ENCODE measurements around the gene RPL12. TPM values are rescaled to one million over a fixed set of nuclear protein-coding genes. Genes with fewer than 3 reads are reported as not detected.
A peak's percentile ranks its signal among the peaks of the same experiment; 100 is the strongest.

The RPL12 gene
- total and polyA plus RNA-seq, 2 donors (not counting 1 experiment from before 2014, with no cell fraction given) = 1,334 to 3,459 TPM

GRCh38 chr9:127447416-127448111 is 3.6 kb downstream of the RPL12 start:
- peaks cover 46% of the 10 kb centered on the region for H3K4me1 Mint-ChIP-seq
- ATAC-seq (ENCODE audit: low read depth) (no peak), DNase-seq (no peak)
- Histone ChIP-seq H3K27ac (ENCODE audit: low read length in 2 of 2) (peak overlapping the region in 1 of 2 donors; percentile 38), H3K27me3 (replicated peaks in 1 of 4; ENCODE audit: control extremely low read depth in 1 of 4, control insufficient read depth in 3 of 4, insufficient read depth in 4 of 4, low read length in 3 of 4) (no peaks in the 10 kb centered on the region), H3K4me2 (replicated peaks; ENCODE audit: low read depth, low read length, poor library complexity, severe bottlenecking) (no peak overlapping the region), H3K9me3 (ENCODE audit: control extremely low read depth in 1 of 3, control insufficient read depth in 2 of 3, insufficient read depth in 1 of 3, low read length in 2 of 3) (peaks cover 0 to 6% (median 0%) of the 10 kb centered on the region in 3 donors), H4K20me1 (ENCODE audit: control insufficient read depth, insufficient read depth, low read length, poor library complexity, severe bottlenecking) (peaks cover 48% of the 10 kb centered on the region), H2AFZ (ENCODE audit: insufficient read depth, low read depth, low read length, poor library complexity, severe bottlenecking) (no peak overlapping the region), H3K79me2 (ENCODE audit: control insufficient read depth, insufficient read depth, low read length) (peaks cover 21% of the 10 kb centered on the region), H3K36me3 (replicated peaks in 1 of 2; ENCODE audit: control extremely low read depth in 1 of 2, control insufficient read depth in 1 of 2, extremely low read depth in 1 of 2, insufficient read depth in 2 of 2, low read length in 1 of 2) (peaks cover 1 to 74% of the 10 kb centered on the region in 2 experiments), H3K4me3 (ENCODE audit: control extremely low read depth in 1 of 5, extremely low read depth in 1 of 5, insufficient read depth in 1 of 5, low read depth in 2 of 5, low read length in 4 of 5) (no peak overlapping the region), H3K9ac (ENCODE audit: low read length) (no peak overlapping the region), H3K4me1 (ENCODE audit: control insufficient read depth in 2 of 2, insufficient read depth in 2 of 2, low read length in 2 of 2) (peaks cover 21 to 29% of the 10 kb centered on the region in 2 donors)
- no peak overlapping the region for H3K27ac Mint-ChIP-seq
- TF ChIP-seq EZH2 (IDR thresholded peaks at IDR 0.05; ENCODE audit: borderline replicate concordance, insufficient read depth, low read depth, low read length, poor library complexity, severe bottlenecking) (no peak), CTCF (IDR thresholded peaks at IDR 0.05) (no peak)
- H3K9me3 Mint-ChIP-seq (ENCODE audit: insufficient read depth) = no peaks in the 10 kb centered on the region
- H3K4me3 Mint-ChIP-seq = no peak overlapping the region
- POLR2A ChIA-PET = no interaction called here
- H3K27me3 Mint-ChIP-seq = no peaks in the 10 kb centered on the region
- CTCF ChIA-PET = interaction anchor here (0.7 kb wide), 1 partner anchor 712 kb away, joined by 3 read pairs; no protein-coding TSS in a partner anchor
- intact Hi-C loops (cut with micrococcal nuclease) = no loop called here
- 86% methylated on average over 3 of the region's 7 CpGs for WGBS (ENCODE audit: insufficient coverage)

GRCh38 chr9:127446713-127447415 is 4.3 kb downstream of the RPL12 start:
- Histone ChIP-seq H3K27ac (ENCODE audit: low read length in 2 of 2) (no peak overlapping the region), H3K27me3 (replicated peaks in 1 of 4; ENCODE audit: control extremely low read depth in 1 of 4, control insufficient read depth in 3 of 4, insufficient read depth in 4 of 4, low read length in 3 of 4) (no peaks in the 10 kb centered on the region), H3K4me2 (replicated peaks; ENCODE audit: low read depth, low read length, poor library complexity, severe bottlenecking) (no peak overlapping the region), H4K20me1 (ENCODE audit: control insufficient read depth, insufficient read depth, low read length, poor library complexity, severe bottlenecking) (peaks cover 48% of the 10 kb centered on the region), H3K4me3 (ENCODE audit: control extremely low read depth in 1 of 5, extremely low read depth in 1 of 5, insufficient read depth in 1 of 5, low read depth in 2 of 5, low read length in 4 of 5) (no peak overlapping the region), H2AFZ (ENCODE audit: insufficient read depth, low read depth, low read length, poor library complexity, severe bottlenecking) (no peak overlapping the region), H3K4me1 (ENCODE audit: control insufficient read depth in 2 of 2, insufficient read depth in 2 of 2, low read length in 2 of 2) (peaks cover 14 to 22% of the 10 kb centered on the region in 2 donors), H3K79me2 (ENCODE audit: control insufficient read depth, insufficient read depth, low read length) (peaks cover 18% of the 10 kb centered on the region), H3K9ac (ENCODE audit: low read length) (no peak overlapping the region), H3K9me3 (ENCODE audit: control extremely low read depth in 1 of 3, control insufficient read depth in 2 of 3, insufficient read depth in 1 of 3, low read length in 2 of 3) (peaks cover 0 to 6% (median 0%) of the 10 kb centered on the region in 3 donors), H3K36me3 (replicated peaks in 1 of 2; ENCODE audit: control extremely low read depth in 1 of 2, control insufficient read depth in 1 of 2, extremely low read depth in 1 of 2, insufficient read depth in 2 of 2, low read length in 1 of 2) (peaks cover 1 to 77% of the 10 kb centered on the region in 2 experiments)
- POLR2A ChIA-PET = no interaction called here
- WGBS (ENCODE audit: insufficient coverage) = 100% methylated on average over 5 of the region's 7 CpGs
- Mint-ChIP-seq H3K27me3 (no peaks in the 10 kb centered on the region), H3K4me1 (peaks cover 39% of the 10 kb centered on the region), H3K27ac (peak overlapping the region; percentile 41), H3K4me3 (no peak overlapping the region), H3K9me3 (ENCODE audit: insufficient read depth) (no peaks in the 10 kb centered on the region)
- intact Hi-C loops (cut with micrococcal nuclease) = no loop called here
- no peak for ATAC-seq (ENCODE audit: low read depth)
- no peak for DNase-seq
- TF ChIP-seq CTCF (IDR thresholded peaks at IDR 0.05) (no peak), EZH2 (IDR thresholded peaks at IDR 0.05; ENCODE audit: borderline replicate concordance, insufficient read depth, low read depth, low read length, poor library complexity, severe bottlenecking) (no peak)
- CTCF ChIA-PET = no interaction called here
